HG03045 (cell line): ENCODE measurements around the gene FOXI1.
"Not testable (repeated sequence)": the region's sequence is repeated elsewhere in the genome, so short reads cannot be mapped to it uniquely, and the experiment has no call there.

Experiments
- ATAC-seq: cut with Tn5 transposase; IDR thresholded peaks from one replicate; pipeline ENCODE4 v1.9.1; 2021; ENCODE audit warnings: mild to moderate bottlenecking, moderate library complexity; ENCODE audit not compliant: unreplicated experiment

The FOXI1 gene

GRCh38 chr5:170121321-170121720, 15.6 kb downstream of the FOXI1 start:
- no peak for ATAC-seq

DNA sequence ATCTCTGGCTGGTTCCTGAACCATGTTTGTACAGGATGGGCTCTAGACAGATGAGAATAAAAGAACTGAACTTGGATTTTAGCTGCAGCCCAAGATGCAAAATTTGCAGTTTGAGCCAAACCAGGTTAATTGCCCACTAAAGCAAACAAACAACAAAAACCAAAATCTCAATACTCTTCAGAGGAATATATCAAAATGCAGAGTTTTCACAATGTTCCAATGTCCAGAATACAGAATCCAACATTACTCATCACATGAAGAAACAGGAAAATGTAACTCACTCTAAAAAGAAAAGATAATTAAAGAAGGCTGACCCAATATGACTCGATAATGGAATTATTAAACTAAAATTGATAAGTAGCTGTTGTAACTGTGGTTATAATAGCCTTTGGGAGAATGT, 20.4 kb downstream of the FOXI1 start:
- ATAC-seq = no peak

GRCh38 chr5:170126626-170127025, 20.9 kb downstream of the FOXI1 start:
- no peak for ATAC-seq

DNA sequence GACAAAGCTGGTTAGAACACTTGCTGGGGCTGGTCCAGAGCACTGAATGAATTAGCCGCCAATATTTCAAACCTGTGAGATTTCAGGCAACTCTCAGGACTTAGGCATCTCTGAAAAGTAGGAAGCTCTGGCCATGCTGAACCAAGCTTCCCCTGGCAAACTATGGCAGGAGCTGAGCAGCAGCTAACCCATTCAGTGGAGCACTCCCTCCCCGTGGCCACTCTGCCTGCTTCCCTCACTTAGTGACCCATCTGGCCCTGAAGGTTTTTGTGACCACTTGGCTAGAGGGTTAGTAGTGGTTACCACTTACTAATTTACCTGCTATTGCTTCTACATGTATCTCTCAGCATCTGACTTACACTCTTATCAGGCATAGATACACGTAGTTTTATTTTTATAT, 25.5 kb downstream of the FOXI1 start:
- no peak for ATAC-seq

GRCh38 chr5:170132269-170132975, 26.7 kb downstream of the FOXI1 start:
- ATAC-seq = no peak

DNA sequence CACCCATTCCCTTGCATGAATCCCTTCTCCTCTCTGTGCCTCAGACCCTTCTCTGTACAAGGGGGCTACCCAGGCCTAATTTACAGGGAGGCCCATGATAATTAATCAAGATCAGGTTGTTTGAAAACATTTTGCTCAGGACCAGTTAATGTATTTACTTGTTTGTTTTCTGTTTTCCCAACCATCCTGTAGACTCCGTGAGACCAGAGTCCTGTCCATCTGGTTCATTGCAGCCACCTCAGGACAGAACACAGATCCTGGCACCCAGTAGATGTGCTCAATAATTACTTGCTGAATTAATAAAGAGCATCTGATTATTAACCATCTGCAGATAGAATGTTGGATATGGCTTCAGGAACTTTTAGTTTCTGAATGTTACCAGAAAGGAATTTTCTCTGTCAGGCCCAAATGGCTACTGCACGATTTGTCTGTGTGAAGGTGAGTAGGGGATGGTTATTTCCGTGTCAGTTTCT, 27.3 kb downstream of the FOXI1 start:
- no peak for ATAC-seq

GRCh38 chr5:170135796-170136490, 30.2 kb downstream of the FOXI1 start:
- ATAC-seq = no peak

DNA sequence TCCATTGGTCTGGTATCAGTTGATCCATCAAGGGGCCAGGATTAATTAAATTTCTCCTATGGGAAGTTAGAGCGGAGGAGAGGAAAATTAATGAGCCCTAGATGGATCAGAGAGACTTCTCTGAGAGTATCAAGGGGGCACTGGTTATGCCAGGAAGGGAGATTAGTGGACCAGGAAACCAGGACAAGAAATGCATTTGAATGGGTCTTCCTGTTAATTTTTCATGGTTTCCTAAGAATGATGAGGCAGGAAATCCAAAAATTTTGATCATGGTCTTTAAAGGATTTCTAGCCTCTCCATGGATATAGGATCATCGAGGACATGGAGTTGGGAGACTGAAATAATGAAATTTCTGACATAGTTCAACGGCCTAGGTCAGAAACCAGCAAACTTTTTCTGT, 30.8 kb downstream of the FOXI1 start:
- no peak for ATAC-seq

GRCh38 chr5:170137694-170138214, 32.1 kb downstream of the FOXI1 start:
- no peak for ATAC-seq

GRCh38 chr5:170138273-170138672, 32.6 kb downstream of the FOXI1 start:
- ATAC-seq = no peak

- no peak for ATAC-seq
Observed at GRCh38 chr5:170139786-170140335, 34.2 kb downstream of the FOXI1 start.

GRCh38 chr5:170141196-170141595, 35.5 kb downstream of the FOXI1 start:
- not testable (repeated sequence) for ATAC-seq

DNA sequence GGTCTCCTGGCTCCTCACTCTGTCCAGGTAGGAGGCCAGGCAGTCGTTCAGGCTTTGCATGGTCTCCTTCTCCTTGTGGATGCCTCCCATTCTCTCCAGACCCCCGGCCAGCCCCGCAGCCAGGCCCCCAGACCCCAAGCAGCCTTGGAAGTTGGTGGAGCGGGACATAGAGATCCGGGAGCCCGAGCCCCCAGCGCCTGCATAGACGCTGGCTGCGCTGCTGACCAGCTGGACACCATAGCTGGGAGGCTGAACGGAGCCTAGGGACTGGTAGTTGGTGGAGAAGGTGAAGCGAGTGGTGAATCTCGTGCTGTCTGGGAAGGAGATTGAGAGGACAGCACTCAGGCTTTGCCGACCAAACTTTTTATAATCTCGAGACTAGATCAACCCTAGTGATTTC, 35.9 kb downstream of the FOXI1 start:
- no peak for ATAC-seq

GRCh38 chr5:170142196-170142595, 36.5 kb downstream of the FOXI1 start:
- ATAC-seq = no peak

- ATAC-seq = no peak
Observed at GRCh38 chr5:170143091-170143490, 37.4 kb downstream of the FOXI1 start.

- ATAC-seq = no peak
Observed at GRCh38 chr5:170143710-170144109, 38.0 kb downstream of the FOXI1 start.

- no peak for ATAC-seq
Observed at GRCh38 chr5:170144286-170145023, 38.8 kb downstream of the FOXI1 start.

- no peak for ATAC-seq
Observed at GRCh38 chr5:170145462-170145861, 39.8 kb downstream of the FOXI1 start.

DNA sequence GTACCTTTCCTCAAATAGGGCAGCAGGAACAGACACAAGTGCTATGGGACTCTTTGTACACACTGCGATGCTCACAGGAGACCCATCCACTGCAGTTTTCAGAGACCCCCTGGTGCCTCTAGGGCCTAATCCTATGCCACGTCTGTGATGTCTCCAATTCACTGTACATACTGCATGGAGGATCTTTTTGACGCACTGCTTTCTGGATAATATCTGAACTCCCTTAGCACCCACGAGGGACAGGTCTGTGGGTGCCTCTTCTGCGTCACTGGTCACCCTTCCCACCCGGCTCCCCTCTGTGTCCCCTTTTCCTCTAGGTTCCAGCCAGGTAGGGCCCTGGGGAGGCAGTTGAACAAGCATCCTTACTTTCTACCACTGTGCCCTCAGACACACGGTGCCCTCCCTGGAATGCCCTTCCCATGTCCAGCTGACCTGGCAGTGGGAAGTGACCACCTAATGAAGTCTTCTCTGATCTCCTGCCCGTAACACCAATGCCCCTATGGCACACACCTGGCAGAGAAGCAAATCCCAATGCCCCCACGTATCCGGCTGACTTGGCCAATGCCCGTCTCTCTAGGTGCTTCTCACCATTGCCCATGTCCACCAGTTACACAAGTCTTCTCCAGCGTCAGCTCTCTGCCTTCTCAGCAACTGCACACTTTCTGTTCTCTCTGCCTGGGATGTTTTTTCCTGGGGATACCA, 41.5 kb downstream of the FOXI1 start:
- ATAC-seq = no peak

- ATAC-seq = no peak
Observed at GRCh38 chr5:170147753-170148264, 42.1 kb downstream of the FOXI1 start.
